Measurements from ENCODE around the gene ARHGAP22. TPM values are rescaled to one million over a fixed set of nuclear protein-coding genes. Genes with fewer than 3 reads are reported as not detected.

ARHGAP22 gene
- total and polyA plus RNA-seq, 2 of the 4 experiments (the other 2 are of a cell fraction), result 28.3 to 30.2 TPM

GRCh38 chr10:48601789-48602188 lies 3.1 kb downstream of the ARHGAP22 start:
- no peak overlapping the region for H4K5ac ChIP-seq (ENCODE audit: low read depth, low read length)
- TF ChIP-seq RFX5 (IDR thresholded peaks at IDR 0.05; ENCODE audit: low read depth, low read length), result no peak
- no peak for TF ChIP-seq RCOR1 (IDR thresholded peaks at IDR 0.05; ENCODE audit: insufficient replicate concordance, low read length)
- TF ChIP-seq CTCF (conservative IDR thresholded peaks at IDR 0.05; ENCODE audit: low read depth, low read length), result no peak
- TF ChIP-seq MAFK (IDR thresholded peaks at IDR 0.05; ENCODE audit: low read depth, low read length), result no peak
- TF ChIP-seq NFE2L2 (IDR thresholded peaks at IDR 0.05; ENCODE audit: low read depth, low read length), result no peak
- TF ChIP-seq BHLHE40 (IDR thresholded peaks at IDR 0.05; ENCODE audit: low read depth, low read length), result no peak
- TF ChIP-seq CHD1 (IDR thresholded peaks at IDR 0.05; ENCODE audit: low read depth, low read length), result no peak
- no peak for TF ChIP-seq FOS (IDR thresholded peaks at IDR 0.05; ENCODE audit: low read depth, low read length)
- TF ChIP-seq MAZ (IDR thresholded peaks at IDR 0.05; ENCODE audit: borderline replicate concordance, low read depth, low read length), result no peak
- intact Hi-C loops (cut with micrococcal nuclease), result loop anchor here (10.0 kb wide), 1 partner anchor 47 kb away; no protein-coding TSS in a partner anchor
- WGBS, 2 experiments (ENCODE audit: extremely low coverage in 2 of 2, insufficient read length in 1 of 2), result no CpG with 5 or more reads among the region's 1 CpG
- no peak overlapping the region for H3K56ac ChIP-seq (ENCODE audit: extremely low read depth, insufficient read depth, low read length)
- H3K4me2 ChIP-seq (ENCODE audit: low read depth, low read length), result peak overlapping the region; percentile 16; the same call in 1 of the 2 replicates
- H3K9me1 ChIP-seq (ENCODE audit: insufficient read depth, low read length), result peaks cover 48% of the 10 kb centered on the region
- no peak overlapping the region for H4K91ac ChIP-seq (ENCODE audit: insufficient read depth, low read depth, low read length)
- H2BK5ac ChIP-seq (ENCODE audit: low read depth, low read length, poor library complexity, severe bottlenecking), result no peak overlapping the region
- no peak overlapping the region for H4K8ac ChIP-seq (ENCODE audit: low read depth in 2 of 2, low read length in 2 of 2)
- DNase-seq, result no peak
- H3K36me3 ChIP-seq (ENCODE audit: control insufficient read depth, insufficient read depth, low read length), result peaks cover 1% of the 10 kb centered on the region; the same call in 1 of the 2 replicates
- H3K4me1 ChIP-seq (ENCODE audit: control insufficient read depth, insufficient read depth, low read length), result peaks cover 40% of the 10 kb centered on the region
- no peak overlapping the region for H2BK15ac ChIP-seq (ENCODE audit: low read depth, low read length)
- CTCF ChIA-PET, result no interaction called here
- peaks cover 18% of the 10 kb centered on the region; the same call in 1 of the 2 replicates for H4K20me1 ChIP-seq (ENCODE audit: insufficient read depth, low read length)
- POLR2A ChIA-PET (ENCODE audit: unreplicated experiment), result interaction anchor here (0.7 kb wide), 1 partner anchor 12 kb away, joined by 4 read pairs; no protein-coding TSS in a partner anchor
- H3K23ac ChIP-seq (ENCODE audit: low read depth, low read length), result no peak overlapping the region
- H3K27ac ChIP-seq (ENCODE audit: insufficient read depth, low read length), result no peak overlapping the region
- in situ Hi-C loops (cut with MboI; ENCODE audit: low sequenced_read_pairs), result no loop called here
- no peak overlapping the region for H2AFZ ChIP-seq (replicated peaks; ENCODE audit: low read length, poor library complexity)
- H3K4ac ChIP-seq (ENCODE audit: low read depth, low read length), result no peak overlapping the region; the same call in 1 of the 2 replicates
- peaks cover 17 to 87% of the 10 kb centered on the region in 2 experiments; a peak in 3 of 4 replicates for H3K79me1 ChIP-seq (ENCODE audit: low read depth in 1 of 2, low read length in 2 of 2)
- BruUV-seq (replicated peaks), result no TSS peak
- no peak overlapping the region for H2AK9ac ChIP-seq (replicated peaks; ENCODE audit: low read depth, low read length, poor library complexity)
- dilution Hi-C loops (cut with HindIII; ENCODE audit: low sequenced_read_pairs, unreplicated experiment), result no loop called here
- no peak overlapping the region for H2AK5ac ChIP-seq (ENCODE audit: low read depth, low read length)
- no peak overlapping the region for H3K18ac ChIP-seq (ENCODE audit: low read depth, low read length)
- no peaks in the 10 kb centered on the region for H3K27me3 ChIP-seq (ENCODE audit: control insufficient read depth, insufficient read depth, low read length)
- no peak overlapping the region for H2BK120ac ChIP-seq (ENCODE audit: low read depth, low read length)
- no peaks in the 10 kb centered on the region for H3K9me3 ChIP-seq (ENCODE audit: control insufficient read depth, insufficient read depth, low read length)
- H3K14ac ChIP-seq (replicated peaks; ENCODE audit: low read depth, low read length), result no peak overlapping the region; the same call in 1 of the 2 replicates
- no peak for ATAC-seq (ENCODE audit: low read depth)
- no peak overlapping the region for H2BK20ac ChIP-seq (ENCODE audit: low read depth, low read length)
- no peak overlapping the region for H3K4me3 ChIP-seq (ENCODE audit: insufficient read depth, low read depth, low read length)
- H3K9ac ChIP-seq (ENCODE audit: low read depth, low read length), result no peak overlapping the region

Data from IMR-90 (cell line).